GM12891 (cell line): ENCODE data around the gene PLXNC1.

Experiments
- PAX5 ChIP-seq: IDR thresholded peaks from 2 replicates; pipeline ENCODE4 v1.6.1; 2011; ENCODE audit warnings: low read length, moderate library complexity, mild to moderate bottlenecking; ENCODE audit not compliant: insufficient read depth, severe bottlenecking
- POLR2A ChIP-seq: IDR thresholded peaks from 2 replicates; pipeline ENCODE4 v1.6.1; 2011; ENCODE audit warnings: low read depth, low read length, control low read depth
- POLR2AphosphoS5 ChIP-seq: IDR thresholded peaks from 2 replicates; pipeline ENCODE4 v1.6.1; 2011; ENCODE audit warnings: low read depth, low read length, control low read depth
- POU2F2 ChIP-seq: IDR thresholded peaks from 2 replicates; pipeline ENCODE4 v1.6.1; 2011; ENCODE audit warnings: low read depth, mild to moderate bottlenecking, control low read depth, low read length, moderate library complexity
- SPI1 ChIP-seq: IDR thresholded peaks from 2 replicates; pipeline ENCODE4 v1.6.1; 2011; ENCODE audit warnings: low read depth, low read length, control low read depth
- TAF1 ChIP-seq: IDR thresholded peaks from 2 replicates; pipeline ENCODE4 v1.6.1; 2011; ENCODE audit warnings: low read depth, low read length, control low read depth

DNA sequence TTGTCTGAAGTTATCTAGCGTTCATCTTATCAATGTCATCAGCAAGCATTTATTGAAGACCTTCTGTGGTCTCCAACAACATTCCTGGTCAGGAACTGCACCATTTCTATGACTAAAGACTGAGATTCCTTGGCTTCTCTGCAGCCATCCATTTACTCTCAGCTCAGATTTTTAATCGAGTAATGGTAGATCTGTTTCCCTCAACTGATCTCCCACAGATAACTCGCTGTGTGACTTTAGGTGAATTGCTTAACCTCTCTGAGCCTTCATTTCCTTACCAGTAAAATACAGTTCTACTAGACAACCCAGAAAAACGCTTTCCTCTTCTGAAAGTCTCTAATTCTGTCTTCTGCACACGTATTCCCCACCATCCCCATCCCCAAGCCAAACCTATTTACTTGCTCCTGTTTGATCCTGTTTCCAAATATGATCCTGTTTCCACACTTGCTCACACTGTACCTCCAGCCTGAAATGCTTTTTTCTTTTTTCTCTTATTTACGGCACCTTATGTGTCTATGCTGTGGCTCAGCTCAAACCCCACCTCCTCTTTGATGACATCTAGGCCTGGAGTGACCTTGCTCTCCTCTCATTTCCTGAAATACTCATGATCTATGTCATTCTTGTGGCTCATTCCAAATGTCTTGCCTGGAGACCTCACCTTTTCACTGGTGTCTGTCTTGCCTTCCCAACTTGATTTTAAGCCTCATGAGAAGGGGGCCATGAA is 21.8 kb downstream of the PLXNC1 start:
- TF ChIP-seq SPI1 (no peak), POLR2A (no peak), PAX5 (no peak), POLR2AphosphoS5 (no peak), TAF1 (no peak), POU2F2 (no peak)
